ENCODE data around the gene KERA.

The KERA gene

DNA sequence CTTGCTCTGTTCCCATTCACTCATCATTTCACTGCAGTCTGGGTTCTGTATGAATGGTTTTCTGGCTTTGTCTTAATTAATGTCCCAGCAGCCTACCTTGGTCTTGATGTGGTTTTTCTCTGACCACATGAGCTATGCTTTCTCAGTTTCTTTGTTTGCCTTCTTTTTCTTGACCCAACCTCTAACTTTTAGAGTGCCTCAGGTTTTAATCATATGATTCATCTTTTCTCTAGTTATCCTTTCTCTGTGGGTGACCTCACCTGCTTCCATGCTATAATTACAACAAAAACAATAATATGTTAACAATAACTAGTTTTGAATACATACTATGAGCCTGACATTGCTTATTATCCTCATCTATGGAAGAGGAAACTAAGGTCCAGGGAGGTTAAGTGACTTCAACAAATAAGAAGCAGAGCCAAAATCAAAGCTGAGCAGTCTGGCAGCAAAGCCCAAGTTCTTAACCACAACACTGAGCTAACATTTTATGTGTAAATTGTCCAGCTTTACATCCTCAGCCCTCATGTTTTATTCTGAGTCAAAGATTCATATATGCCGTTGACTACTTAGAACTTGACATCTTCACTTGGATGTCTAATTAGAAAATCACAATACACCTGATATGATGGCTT lies 48.4 kb downstream of the KERA start:
- no peak for DNase-seq (ENCODE audit: low spot score)

DNA sequence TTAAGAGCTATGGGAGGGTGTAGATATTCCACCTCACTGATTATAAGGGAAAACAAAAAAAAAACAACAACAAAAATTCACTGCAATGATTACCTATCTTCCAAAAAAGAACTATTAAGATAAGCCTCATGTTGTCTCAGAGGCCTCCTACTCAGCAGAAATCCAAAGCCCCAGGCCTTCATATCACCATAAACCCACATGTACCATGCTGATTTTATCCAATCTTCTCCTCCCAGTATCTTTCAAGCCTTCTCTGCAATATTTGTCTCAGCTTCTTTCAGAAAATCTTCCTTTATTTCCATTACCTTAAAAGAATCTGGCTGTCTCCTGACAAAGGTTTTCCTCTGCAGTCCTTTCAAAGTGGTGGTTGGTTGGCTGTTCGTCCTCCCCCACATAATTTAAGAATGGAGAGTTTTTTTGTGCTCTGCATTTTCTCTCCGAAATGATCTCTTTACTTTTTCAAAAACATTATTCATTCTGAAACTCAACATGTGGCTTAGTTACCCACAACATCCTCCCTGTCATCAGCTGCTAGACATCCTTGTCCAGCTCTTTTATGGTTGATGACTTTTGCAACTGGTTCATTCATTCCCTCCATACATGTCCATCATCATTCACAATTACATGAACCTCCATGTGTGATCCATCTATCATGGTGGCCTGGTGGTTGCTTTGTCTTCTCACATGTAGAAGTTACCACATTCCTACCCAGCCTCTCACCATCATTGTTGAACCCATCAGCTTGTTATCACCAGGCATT lies 50.1 kb downstream of the KERA start:
- no peak for DNase-seq (ENCODE audit: low spot score)

DNA sequence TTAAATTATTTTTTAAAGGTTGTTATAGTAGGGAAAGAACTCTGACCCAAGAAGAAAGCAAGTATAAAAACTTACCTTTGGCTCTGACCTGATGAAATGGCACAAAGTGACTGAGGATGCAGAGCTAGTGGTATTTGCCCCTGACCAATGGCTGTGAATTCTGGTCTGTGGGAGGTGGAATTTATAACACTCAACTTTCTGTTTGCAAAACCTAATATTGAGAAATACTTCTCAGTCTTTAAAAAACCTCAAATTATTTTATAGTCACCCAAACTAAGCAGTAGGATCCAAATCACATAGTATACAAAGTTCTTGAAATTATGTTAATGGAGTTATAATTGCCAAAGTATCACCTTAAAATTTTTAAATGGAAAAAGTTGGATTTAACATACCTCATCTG lies 53.0 kb downstream of the KERA start, which contains the start of gene EPYC:
EPYC (minus strand) TSS at position 101 of the 400 bp plus-strand sequence. CDS start 2,407 bp downstream, outside the sequence.
- no peak for DNase-seq (ENCODE audit: low spot score)

DNA sequence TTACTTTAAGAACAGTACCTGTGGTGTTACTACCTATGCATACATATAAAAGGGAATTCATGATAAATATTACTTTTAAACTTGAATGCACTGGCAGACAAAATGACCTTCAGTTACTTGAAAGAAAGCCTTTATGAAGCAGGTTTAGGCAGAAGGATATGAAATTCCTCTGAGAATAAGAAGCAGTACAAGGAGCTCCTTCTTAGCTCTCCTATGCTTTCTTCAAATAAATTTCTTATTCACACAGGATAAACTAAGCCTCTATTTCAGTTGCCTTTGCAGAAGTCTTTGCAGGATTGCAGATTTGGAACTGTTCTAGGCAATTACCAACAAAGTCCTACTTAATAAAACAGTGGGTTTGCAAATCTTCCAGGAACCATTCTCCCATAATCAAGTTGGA lies 54.1 kb downstream of the KERA start:
- no peak for DNase-seq (ENCODE audit: low spot score)

DNA sequence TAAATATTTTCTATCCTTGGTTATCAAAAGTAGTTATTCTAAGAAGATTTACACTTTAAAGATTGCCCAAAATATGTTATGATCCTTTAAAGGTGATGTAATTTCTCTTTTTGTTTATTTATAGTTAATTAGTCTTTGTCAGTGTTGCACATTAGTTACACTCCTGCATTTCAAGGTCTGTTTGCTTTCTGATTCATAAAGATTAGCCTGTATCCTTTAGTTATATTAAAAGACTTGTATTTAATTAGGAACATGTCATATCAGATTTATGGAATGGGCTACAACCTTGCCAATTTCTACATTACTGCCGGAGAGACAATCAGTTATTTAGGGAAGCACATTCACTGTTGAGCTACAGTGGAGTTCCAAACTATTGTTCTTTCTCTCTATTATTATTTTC lies 56.5 kb downstream of the KERA start:
- DNase-seq (ENCODE audit: low spot score): no peak
